Subcutaneous adipose tissue (tissue), 4 donors: ENCODE data around the gene STK39. TPM values are rescaled to one million over a fixed set of nuclear protein-coding genes. Genes with fewer than 3 reads are reported as not detected.

Experiments used
- total RNA-seq, 4 donors: library from RNA; depleted of rRNA; stranded (reverse); fragments of >200 nt; gene quantifications; one replicate each; pipeline ENCODE4 v1.1.0, GENCODE V29; 2016
- TF ChIP-seq, protein P1 (sequence below): fragments of 450-650 bp; IDR thresholded peaks from one replicate; pipeline ENCODE4 v1.5.1; 2016; ENCODE audit warnings: low read depth, mild to moderate bottlenecking, control low read depth, antibody characterized with exemption, moderate library complexity

The STK39 gene
- total RNA-seq, 4 donors from 2014 or later, result 40.1 to 68.6 (median 56.5) TPM

GRCh38 chr2:168114040-168114439 is 133.4 kb downstream of the STK39 start:
- TF ChIP-seq, protein P1, sequence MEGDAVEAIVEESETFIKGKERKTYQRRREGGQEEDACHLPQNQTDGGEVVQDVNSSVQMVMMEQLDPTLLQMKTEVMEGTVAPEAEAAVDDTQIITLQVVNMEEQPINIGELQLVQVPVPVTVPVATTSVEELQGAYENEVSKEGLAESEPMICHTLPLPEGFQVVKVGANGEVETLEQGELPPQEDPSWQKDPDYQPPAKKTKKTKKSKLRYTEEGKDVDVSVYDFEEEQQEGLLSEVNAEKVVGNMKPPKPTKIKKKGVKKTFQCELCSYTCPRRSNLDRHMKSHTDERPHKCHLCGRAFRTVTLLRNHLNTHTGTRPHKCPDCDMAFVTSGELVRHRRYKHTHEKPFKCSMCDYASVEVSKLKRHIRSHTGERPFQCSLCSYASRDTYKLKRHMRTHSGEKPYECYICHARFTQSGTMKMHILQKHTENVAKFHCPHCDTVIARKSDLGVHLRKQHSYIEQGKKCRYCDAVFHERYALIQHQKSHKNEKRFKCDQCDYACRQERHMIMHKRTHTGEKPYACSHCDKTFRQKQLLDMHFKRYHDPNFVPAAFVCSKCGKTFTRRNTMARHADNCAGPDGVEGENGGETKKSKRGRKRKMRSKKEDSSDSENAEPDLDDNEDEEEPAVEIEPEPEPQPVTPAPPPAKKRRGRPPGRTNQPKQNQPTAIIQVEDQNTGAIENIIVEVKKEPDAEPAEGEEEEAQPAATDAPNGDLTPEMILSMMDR, result no peak

GRCh38 chr2:168107322-168107721 is 140.1 kb downstream of the STK39 start:
- TF ChIP-seq, protein P1, result no peak

DNA sequence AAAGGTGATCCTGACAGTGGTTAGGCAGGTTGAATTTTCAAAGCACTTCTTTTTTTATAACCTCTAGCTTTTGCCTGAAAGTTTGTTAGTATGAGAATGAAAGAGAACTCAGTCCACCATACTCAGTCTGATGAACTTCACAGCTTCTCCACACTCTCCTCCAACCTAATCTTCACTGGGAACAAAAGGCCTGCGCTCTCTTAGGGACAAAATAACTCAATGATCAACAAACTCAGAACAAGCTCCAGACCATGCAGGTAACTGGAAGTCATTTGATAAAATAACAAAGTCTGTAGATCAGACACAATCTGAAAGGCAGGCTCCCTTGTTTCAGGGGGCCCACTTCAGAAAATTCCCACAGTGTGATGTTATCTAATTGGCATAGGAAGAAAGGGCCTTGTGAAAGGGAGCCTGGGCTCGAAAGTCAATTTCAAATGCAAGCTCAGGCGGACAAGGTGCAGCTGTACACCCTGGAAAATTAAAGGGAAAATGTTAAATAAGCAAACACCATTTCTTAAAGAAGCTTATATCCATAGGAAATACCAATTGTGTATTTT is 142.2 kb downstream of the STK39 start:
- TF ChIP-seq, protein P1, result no peak

DNA sequence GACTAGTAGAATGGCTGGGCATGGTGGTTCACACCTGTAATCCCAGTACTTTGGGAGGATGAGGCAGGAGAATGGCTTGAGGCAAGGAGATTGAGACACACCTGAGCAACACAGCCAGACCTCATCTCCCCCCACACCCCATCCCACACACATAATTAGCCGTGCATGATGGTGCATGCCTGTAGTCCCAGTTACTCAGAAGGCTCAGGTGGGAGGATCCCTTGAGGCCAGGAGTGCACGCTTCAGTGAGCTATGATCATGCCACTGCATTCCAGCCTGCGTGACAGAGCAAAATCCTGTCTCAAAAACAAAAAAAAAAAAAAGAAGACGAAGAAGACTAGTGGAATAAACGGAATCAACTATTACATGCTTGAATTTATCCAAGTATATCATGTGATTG is 150.0 kb downstream of the STK39 start:
- TF ChIP-seq, protein P1, result no peak

- TF ChIP-seq, protein P1, result no peak
Observed at GRCh38 chr2:168096158-168096557, 151.2 kb downstream of the STK39 start.

GRCh38 chr2:168091986-168092385 is 155.4 kb downstream of the STK39 start:
- TF ChIP-seq, protein P1, result no peak

GRCh38 chr2:168090366-168091135 is 156.8 kb downstream of the STK39 start:
- TF ChIP-seq, protein P1, result no peak
